T-helper 1 cell treated with Interleukin-12 subunit alpha and Interleukin-12 subunit beta and Interleukin-4 antibody, amounts not matched to agents 30 ng/mL and 1 ng/mL, for 36 hours (primary cell): ENCODE data around the gene S100A16. TPM values are rescaled to one million over a fixed set of nuclear protein-coding genes. Genes with fewer than 3 reads are reported as not detected.

ENCODE experiments used
- intact Hi-C: fragments of 100-400 bp; cut with micrococcal nuclease; formaldehyde crosslinking; loops from one replicate; pipeline ENCODE4 v1.15.1; 2024
- total RNA-seq: library from RNA; stranded (reverse); gene quantifications from 2 replicates; pipeline ENCODE4 v1.2.3, GENCODE V29; 2022

The S100A16 gene
- total RNA-seq, 1 donor from 2014 or later = not detected

DNA sequence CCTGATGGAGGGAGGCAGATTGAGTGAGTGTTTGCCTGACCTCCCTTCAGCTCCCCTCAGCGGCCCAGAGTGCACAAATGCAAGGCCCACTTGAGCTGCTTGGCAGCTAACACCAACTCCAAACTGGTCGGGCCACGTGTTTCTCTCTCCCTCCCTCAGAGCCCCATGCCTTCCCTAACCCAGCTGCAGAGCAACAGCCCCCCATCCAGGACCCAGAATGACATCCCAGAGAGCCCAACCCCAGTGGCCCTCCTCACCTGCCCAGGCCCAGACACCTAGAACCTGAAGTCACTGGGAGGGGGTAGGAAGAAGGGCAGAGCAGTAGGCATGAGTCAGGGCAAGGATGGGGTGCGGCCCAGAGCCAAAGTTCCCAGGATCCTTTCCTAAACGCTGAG is 4.0 kb upstream of the S100A16 start:
- intact Hi-C loops = loop anchor here (1.0 kb wide), 5 partner anchors 45 to 265 kb away; no protein-coding TSS in a partner anchor

DNA sequence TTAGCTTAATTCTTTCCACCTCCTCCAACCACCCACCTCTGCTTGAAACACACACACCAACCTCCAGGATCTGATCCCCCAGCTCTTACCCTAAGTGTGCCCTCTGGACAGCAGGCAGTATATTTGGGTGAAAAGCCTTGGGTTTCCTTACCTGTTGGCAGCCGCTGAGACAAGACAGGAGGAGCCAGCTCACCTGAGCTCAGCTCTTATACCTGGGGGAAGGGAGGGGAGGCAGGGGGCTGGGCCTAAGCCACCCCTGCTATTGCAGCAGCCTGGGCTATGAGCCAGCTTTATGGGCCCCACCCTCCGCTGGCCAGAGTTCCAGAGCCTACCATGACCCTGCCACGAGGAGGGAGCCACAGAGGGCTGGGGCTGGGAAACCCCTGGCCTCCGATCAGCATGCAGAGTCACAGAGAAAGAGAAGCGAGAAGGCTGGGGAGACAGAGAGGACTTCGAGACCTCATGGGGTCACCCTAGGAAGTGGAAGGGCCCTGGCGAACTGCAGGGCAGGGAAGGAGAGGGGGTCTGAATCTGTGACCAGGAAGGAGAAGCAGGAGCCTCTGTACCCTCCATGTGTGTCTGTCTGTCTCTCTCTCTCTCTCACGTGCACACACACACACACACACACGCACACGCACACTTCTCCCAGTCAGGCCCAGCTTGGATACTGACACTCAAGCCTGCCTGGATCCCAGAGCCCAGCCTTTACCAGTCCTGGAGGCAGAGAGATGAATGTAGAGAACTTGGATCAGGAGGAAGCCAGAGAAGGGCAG is 3.4 kb upstream of the S100A16 start, which contains the start of gene S100A14:
Gene S100A14, minus strand, starts transcription at position 182 of the 773 bp plus-strand sequence. CDS start 467 bp downstream, outside the sequence.
- intact Hi-C loops = no loop called here

DNA sequence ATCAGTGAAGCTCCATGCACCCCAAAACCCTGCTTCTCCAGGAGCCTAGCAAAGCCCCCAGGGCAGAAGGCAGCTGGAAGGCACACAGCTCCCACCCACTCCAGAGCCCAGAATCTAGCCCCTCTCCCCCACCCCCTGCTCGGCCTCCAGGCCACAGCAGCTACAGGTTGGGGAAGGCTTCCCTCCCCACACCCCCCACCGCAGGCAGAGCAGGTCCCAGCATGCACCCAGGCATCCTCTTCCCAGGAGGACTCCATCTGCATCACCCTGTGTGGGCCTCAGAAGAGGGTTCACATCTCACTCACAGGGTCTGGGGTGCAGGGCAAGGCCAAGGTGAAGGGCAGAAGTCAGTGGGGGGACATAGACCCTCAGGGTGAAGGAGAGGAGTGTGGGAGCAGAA is 2.5 kb upstream of the S100A16 start:
- intact Hi-C loops = no loop called here

DNA sequence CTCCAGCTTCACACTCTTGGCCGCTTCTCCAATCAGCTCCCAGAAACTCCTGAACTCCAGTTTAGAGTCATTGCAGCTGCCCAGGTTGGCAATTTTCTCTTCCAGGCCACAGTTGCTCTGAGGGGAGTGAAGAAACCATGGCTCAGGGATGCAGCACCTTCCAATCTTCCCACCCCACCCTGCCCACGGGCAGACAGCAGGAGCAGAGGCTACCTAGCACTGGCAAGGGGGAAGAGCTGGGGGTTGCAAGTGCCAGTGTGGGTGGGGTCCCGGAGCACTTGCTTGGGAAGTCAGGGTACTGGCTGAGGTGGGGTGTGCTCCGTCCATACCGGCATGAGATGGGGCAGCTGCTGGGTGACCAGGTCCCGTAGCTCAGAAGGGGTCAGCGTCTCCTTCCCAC is 2.0 kb upstream of the S100A16 start:
- intact Hi-C loops = no loop called here

DNA sequence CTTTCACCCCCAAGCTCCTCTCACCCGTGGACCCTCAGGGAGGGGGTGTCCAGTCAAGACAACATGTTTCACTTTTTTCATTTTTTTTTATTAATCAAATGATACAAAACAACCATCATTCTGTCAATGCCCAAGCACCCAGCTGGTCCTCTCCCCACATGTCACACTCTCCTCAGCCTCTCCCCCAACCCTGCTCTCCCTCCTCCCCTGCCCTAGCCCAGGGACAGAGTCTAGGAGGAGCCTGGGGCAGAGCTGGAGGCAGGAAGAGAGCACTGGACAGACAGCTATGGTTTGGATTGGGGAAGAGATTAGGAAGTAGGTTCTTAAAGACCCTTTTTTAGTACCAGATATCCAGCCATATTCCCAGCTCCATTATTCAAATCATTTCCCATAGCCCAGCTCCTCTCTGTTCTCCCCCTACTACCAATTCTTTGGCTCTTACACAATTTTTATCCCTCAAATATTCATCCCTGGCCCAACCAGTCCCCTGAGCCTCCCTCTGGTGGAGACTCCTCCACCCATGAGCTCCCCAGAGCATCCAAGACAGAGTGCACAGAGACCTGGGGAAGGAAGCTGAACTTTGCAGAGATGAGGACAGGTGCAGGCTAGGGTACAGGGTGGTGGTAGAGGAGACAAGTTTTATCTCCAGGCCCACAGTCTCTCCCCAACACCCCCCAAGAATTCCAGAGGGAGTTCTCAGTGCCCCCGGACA is 1.4 kb upstream of the S100A16 start:
- intact Hi-C loops = no loop called here

DNA sequence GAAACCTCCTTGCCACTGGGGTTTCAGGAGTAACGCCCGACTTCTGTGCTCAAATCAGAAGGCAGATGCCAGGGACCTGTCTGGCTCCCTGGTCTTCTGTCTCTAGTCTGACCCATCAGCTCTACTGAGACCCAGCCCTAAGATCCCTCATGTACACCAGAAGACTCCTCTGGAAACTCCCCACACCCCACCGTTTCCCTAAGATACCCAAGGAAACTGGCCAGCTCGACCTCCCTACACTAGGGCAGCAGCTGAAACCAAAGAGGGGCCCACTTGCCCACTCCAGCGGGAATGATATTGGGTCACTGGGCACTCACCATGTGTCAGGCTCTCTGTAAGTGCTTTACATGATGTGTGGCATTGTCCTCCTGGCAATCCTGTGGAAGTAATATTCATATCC is 469 bp upstream of the S100A16 start:
- intact Hi-C loops = no loop called here

DNA sequence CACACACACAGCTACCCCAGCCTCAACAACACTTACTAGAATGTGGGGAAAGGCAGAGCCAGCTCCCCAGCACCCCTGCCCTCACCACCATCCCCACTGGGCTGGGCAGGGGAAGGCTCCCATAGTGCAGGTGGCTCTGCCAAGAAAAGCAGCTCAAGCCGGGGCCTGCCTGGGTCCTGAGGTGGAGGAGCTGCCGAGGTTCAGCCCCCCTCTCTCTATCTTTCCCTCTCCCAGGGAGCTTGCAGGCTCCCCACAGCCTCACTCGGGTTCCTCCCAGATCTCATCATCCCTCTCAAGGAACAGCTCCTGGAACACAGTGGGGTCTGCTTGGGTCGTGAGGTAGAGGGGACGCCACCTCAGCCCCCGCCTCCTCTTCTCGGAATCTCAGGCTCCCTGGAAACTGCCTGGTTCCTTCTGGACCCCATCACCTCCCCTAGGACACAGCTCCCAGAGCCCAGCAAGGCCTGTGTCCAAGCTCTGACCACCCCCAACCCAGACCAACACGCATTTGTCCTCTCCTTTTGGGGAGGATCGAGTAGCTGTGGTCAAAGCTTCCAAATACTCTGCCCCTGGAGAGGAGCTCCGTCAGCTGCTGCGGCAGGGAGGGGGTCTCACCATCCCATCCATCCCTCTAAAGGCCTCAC is 704 bp downstream of the S100A16 start:
- intact Hi-C loops = no loop called here

DNA sequence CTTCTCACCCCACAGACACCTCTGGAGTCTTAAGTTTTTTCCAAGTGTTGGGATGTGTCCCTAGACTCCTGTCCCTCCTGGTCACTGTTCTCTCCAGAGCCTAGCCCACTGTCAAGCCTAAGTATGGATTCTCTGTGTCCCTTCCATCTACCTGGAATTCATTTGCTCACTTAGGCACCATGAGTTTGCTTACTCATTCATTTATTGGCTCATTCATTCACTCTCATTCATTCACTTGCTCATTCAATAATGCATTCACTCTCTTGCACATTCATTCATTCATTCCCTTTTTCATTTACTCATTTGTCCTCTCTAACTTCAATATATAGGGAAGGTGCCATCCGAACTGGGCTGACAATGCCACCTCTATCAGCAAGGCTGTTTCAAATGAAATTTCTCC is 1.6 kb downstream of the S100A16 start:
- intact Hi-C loops = no loop called here

DNA sequence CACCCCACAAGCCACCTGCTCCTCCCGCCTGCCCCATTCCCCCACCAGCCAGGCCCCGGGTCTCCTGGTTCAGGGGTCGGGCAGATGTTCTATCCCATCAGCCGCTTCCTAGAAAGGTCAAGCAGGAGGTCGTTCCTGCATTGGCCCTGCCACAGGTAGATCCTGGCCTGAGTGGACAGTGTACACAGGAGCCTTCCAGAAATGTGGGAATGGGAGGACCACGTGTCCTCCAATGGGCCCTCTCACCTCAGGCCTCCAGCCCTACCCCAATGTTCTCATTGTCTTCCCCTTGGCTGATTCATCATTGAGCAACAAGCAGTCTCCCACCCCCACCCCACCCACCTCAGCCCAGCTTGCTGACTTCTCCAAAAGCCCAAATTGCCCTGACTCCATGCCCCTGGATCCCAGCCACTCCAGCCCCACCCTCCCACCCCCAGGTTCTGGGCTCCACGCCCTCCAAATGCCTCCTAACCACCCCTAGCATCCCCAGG is 2.1 kb downstream of the S100A16 start:
- intact Hi-C loops = no loop called here

DNA sequence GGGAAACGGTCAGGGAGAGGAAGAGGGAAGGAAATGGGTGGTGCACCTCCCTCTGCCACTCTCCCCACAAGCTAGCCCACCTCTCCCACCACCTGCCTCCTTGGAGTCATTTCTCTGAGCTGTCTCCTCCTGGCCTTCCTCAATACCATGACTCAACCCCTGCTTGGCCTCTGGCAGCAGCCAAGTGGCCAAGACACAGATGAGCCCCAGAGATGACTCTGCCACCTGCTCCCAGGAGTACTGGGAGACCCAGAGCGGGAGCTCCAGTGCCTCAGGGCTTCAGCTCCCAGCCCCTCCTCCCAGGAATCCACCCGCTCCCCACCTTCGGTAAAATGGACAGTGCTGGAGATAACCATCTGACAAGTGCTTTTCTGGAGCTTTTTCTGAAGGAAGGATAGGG is 2.6 kb downstream of the S100A16 start:
- intact Hi-C loops = no loop called here

DNA sequence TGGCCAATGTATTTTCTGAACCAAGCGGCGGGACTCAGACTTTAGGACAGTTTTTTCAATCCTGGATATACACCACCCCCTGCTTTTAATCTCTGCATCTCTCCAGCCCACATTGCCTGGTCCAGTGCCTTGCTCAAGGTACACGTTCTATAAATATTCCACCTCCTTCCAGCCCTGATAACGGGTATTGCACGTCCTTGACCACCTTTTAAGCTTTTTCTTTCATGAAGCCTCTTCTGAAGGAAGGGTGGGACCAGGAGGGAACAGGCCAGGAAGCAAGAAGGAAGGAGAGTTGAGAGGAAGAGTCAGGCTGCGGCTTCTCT is 3.4 kb downstream of the S100A16 start:
- intact Hi-C loops = no loop called here

DNA sequence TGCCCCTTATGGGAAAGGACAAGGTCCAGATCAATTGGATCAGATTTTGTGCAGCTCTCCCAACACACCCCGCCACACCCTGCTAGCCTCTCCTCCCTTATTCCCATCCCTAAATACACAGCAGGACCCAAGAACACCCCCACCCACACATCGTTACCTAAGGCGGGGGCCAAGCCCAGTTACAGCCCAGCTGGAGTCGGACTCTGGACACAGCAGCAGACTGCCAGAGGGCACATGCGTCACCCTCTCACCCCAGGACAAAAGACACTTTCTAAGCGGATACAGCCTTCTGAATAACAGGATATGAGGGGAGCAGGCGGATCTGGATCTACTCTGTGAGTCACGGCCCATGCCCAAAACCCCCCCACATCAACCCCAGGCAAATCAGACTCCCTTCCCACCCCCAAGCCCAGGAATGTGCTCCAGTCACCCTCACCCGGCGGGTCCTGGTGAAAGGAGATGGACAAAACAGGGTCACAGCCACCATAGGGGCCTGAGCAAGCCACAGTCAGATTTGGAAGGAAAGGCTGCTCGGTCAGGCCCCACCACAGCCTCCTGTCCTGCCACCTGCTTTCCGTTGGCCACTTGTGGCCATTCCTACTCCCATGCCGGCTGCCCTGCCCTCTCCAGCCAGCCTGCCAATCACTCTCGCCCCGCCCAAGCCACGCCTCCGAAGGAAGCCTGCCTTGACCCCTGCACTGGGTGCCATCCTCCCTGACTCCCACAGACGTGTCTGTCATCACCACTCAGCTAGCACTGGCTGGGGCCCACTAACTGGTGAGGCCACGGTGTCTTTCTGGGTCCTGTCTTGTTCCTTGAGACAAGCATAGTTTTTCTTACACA is 4.0 kb downstream of the S100A16 start:
- intact Hi-C loops = no loop called here

DNA sequence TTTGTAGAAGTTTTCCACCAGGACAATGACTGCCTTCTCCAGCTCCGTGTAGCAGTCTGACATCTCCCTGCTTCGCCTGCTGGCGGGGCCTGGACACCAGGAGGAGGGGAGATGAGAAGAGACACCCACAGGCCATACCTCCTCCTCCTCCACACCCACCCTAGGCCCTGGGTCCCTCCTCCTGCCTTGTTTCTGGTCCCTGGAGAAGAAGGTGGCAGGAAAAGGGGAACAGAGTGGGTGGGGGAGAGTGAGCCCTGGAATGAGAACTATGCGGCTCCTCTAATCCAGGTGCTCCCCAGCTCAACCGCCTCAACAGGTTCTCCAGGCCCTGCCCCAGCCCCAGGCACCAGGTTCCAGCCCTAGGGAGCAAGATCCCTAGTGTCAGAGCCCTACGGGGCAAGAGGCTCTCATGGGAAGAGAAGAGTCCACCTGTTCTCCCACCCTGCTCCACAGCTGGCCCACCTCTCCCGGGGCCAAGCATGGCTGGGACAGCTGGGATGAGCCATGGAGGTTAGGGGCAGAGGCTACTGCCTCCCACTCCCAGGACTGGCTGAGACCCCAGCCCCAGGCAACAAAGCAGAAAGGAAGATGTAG is 4.8 kb downstream of the S100A16 start:
- intact Hi-C loops = no loop called here

DNA sequence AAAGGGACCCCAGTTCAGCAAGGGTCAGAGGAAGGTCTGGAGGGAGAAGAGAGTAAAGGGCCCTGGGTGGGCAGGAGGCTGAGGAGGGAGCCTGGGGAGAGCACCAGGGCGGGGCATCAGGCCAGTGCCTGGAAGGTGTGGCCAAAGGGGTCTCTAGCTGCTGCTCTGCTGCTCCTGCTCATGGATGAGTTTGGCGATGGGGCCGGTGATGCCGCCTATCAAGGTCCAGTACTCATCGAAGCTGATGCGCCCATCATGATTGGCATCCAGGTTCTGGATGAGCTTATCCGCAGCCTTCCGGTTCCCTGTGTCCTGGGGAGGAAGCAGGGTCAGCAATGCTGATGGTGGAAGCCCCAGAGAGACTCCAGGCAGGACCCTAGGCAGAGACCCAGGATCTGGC is 5.6 kb downstream of the S100A16 start:
- intact Hi-C loops = no loop called here

DNA sequence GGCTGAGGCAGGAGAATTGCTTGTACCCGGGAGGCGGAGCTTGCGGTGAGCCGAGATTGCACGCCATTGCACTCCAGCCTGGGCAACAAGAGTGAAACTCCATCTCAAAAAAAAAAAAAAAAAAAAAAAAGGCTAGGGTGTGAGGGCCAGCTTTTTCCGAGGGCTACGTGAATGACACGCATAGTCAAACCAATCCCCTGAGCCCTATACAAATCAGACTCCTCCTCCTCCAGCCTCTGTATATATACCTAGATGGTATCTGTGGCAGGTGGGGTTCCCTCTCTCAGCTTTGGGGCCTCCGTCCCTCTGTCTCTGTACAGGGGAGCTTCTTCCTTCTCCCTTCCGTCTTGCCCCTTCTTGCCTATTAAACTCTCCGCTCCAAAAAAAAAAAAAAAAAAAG is 6.7 kb downstream of the S100A16 start:
- intact Hi-C loops = no loop called here

DNA sequence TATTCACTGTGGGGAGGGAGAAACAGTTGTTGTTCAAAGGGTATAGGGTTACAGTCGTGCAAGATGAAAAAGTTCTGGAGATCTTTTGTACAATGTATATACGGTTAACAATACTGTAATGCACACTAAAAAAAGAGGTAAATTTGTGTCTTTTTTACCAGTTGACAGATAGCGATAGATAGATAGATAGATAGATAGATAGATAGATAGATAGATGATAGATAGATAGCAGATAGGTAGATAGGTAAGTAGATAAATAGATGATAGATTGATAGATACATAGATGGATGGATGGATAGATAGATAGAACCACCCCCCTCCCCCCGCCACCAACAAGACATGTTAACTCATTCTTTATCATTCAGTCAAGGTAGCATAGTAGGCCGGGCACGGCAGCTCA is 10.2 kb downstream of the S100A16 start:
- intact Hi-C loops = no loop called here

DNA sequence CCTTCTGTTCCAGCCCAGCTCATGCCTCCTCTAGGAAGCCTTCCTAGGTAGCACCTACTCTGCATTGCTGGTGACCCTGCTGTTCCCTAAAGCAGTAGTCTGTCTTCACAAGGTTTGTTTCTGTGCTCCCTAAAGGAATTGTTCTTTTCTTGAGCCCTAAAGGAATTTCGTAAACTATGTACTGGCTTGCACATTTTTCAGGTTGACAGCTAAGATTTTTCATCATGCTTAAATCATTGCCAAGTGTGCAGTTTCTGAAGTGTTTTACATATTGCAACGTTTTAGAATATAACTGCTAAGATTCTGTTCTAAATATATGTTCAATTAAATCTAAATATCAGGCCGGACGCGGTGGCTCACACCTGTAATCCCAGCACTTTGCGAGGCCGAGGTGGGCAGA is 13.1 kb downstream of the S100A16 start:
- intact Hi-C loops = no loop called here

DNA sequence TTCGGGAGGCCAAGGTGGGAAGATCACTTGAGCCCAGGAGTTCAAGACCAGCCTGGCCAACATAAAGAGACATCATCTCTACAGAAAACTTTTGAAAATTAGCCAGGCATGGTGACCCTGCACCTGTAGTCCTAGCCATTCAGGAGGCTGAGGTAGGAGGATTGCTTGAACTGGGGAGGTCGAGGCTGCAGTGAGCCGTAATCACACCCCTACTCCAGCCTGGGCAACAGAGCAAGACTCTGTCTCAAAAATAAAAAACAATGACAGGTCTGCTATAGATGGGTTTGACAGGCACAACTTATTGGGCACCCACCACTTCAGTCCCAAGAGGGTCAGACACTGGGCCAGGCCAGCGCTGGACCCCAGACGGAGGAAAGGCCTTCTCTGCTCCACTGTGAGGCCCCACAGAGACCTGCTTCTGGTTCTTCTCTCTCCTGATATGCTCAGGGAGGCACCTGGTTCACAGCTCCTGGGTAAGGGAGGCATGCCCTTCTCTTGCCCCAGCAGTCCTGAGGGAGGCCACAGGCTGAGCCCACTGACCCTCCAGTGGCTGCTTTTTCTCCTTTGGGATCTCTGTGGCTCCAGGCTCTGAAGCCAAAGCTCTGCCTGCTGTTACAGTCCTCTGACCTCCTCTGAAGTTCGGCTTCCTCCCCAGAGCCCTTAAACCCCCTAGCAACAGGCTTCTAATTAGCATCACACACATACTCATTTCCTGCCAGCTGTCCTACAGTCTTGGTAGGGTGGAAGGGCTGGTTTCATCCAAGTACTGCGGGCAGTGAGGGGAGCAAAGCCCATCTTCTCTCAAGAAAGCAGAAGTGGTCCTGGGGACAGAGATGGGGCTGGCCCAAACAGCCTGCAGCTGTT is 14.4 kb downstream of the S100A16 start:
- intact Hi-C loops = no loop called here

DNA sequence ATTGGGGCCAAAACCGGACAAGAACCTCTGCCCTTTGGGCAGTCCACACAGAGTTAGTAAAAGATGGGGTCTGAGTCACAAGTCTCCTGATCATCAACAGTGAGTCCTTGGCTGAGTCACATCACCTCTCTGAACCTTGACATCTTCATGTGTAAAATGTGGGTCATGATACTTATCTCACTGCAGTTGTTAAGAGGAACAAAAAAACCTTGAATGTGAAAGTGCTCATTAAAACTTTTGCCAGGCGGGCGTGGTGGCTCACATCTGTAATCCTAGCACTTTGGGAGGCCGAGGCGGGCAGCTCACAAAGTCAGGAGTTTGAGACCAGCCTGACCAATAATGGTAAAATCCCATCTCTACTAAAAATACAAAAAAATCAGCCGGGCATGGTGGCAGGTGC is 15.7 kb downstream of the S100A16 start:
- intact Hi-C loops = no loop called here

DNA sequence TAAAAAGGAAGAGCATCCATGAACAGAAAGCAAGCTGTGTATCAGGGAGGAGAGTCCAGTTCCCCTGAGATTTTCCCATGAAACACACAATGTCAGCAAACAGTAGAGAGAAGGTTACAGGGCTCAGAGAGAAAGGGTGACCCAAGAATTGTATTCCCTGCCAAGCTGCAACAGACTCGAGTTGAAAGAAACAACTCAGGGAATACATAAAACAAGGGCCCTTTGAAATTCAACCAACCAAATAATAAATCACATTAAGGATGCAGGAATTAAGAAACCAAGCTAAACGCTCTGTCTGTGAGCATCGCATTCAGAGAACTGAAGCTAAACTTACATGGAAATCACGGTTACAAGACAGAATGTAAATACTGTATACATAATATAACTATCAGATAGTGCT is 20.2 kb downstream of the S100A16 start:
- intact Hi-C loops = no loop called here
